Measurements from ENCODE around the gene SLC1A2.

- TF ChIP-seq CTCF (IDR thresholded peaks at IDR 0.05) (no peak), POLR2A (IDR thresholded peaks at IDR 0.05) (no peak)
Observed at GRCh38 chr11:35243774-35244173, 175.6 kb downstream of the SLC1A2 start.

Measured in thyroid gland (tissue), 4 donors.